ENCODE data around the gene DYSF.

The DYSF gene

DNA sequence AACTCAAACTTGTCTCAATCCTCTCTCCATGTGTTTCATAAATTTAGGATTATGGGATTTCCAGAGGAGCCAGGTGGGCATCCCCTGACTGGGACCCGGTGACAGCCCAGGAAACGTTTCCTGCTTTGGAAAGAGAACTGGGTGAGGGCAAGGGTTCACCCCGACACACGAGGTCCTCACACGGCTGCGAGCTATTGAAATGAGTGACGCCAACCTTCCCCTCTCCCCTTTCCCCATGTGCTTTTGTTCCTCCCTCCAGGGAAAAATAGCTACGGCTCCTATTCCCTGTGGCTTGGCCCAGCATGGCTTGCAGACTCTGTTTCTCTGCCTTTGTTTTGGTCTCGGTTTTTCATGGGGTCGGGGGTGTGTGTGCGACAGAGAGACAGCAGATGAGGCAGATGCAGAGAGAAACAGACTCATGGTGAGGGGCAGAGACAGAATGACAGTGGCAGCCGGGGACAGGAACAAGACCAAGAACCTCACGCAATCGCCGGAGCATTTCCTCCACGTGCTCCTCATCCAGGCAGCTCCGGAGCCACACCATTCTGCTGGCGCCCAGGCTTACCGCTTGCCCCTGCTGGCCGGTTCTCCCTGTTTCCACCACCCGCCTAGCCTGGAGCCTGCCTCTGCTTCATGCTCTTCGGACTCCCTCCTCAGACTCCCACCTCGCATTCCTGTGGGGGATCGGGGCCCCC, 238.5 kb downstream of the DYSF start:
- no peak for DNase-seq (ENCODE audit: low read depth)

DNA sequence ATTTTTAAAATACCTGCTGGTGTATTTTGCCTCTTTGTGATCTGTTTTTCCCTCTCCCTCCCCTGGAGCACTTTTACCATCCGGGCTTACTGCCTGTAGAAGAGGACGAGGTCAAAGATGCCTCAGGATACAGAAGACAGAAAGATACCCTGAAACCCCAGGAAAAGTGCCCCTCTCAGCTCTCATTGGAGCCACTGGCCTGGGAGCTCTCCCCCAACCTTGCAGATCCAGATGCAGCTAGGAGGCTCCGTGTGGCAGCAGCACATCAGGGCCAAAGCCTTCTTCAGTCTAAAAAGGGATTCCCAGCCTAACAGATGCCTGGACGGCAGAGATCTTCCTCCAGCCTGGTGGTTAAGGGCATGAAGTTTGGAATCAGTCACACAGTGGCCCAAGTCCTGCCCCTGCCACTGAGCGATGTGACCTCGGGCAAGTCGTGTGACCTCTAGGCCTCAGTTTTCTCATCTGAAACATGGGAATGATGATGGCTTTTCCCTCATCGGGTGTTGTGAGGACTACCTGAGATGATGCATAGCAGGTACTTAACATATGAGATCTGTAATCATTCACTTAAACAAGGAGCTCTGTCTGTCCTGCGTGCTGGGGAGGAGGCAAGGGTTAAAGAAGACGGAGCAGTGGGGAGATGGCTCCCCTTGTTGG, 239.4 kb downstream of the DYSF start:
- no peak for DNase-seq (ENCODE audit: low read depth)

DNA sequence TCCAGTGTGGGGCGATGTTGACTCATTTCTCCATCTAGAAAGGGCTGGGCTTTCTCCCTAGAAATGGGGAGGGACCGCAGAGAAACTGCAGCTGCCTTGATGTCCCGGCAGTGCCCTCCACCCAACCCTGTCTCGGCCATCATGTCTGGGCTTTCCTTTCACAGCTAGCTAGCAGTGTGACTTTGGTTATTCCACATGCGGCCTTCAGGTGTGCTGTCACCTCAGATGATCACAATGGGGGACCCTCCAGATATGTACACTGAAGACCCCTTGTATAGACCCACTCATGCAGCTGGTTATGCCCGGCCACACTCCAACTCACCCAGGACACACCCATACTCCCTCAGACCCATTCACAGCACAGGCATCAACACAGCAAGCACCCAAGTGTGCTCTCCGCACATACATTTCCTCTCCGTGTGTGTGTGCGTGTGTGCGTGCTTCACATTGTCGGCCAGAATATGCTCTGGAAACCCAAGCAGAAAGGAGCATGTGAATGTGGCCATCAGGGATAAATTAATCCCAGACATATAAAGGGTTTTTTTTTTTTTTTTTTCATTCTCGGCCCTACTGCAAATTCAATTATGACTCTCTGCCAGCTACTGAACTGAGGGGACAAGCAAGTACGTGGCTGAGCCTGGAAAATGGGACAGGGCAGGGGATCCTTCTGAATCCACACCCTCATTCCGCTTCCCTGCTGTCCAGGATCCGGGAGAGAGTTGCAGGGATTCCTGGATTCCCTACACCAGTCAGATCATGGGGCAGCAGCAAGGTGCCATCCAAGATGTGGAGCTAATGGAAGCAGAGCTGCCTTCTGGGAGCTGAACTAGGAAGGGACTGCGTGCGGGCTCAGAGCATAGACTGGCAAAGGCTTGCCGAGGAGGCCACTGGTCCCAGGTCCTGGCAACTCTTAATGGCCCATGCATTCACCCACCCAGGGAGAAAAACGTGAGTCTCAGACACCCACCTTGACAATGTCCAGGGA, 240.2 kb downstream of the DYSF start:
- no peak for DNase-seq (ENCODE audit: low read depth)

DNA sequence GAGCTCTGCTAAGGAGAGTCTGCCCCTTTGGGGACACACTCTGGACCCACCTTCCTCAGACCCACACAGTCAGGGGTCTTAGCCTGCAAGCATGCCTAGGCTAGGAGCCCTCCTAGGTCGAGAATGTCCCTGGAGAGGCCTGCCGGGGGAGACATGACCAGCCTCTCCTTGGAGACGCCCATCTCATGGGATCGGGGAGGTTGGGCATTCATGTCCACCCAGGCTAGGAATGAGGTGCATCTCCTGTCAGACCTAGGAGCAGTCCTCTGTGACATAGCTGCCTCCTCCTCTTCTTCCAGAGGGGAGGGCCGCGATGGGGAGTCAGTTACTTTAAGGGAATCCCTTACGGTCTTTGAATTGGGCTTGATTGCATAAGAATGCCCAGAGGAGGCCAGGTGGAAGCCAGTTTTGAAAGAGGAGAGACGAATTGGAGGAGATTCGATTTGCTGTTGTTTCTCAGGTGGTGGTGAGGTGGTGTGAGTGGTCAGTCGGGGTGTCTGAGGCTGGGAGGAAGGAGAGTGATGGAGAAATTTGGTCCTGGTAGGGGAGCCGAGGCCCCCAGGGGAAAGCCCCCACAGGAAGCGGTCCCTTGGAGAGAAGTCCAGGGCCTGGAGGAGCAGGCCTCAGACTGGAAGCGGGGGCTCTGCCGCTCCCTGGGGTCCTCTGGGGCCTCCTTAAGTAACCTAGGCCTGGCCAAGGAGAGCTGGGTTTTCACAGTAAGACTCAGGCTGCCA, 241.3 kb downstream of the DYSF start:
- DNase-seq (ENCODE audit: low read depth): no peak

DNA sequence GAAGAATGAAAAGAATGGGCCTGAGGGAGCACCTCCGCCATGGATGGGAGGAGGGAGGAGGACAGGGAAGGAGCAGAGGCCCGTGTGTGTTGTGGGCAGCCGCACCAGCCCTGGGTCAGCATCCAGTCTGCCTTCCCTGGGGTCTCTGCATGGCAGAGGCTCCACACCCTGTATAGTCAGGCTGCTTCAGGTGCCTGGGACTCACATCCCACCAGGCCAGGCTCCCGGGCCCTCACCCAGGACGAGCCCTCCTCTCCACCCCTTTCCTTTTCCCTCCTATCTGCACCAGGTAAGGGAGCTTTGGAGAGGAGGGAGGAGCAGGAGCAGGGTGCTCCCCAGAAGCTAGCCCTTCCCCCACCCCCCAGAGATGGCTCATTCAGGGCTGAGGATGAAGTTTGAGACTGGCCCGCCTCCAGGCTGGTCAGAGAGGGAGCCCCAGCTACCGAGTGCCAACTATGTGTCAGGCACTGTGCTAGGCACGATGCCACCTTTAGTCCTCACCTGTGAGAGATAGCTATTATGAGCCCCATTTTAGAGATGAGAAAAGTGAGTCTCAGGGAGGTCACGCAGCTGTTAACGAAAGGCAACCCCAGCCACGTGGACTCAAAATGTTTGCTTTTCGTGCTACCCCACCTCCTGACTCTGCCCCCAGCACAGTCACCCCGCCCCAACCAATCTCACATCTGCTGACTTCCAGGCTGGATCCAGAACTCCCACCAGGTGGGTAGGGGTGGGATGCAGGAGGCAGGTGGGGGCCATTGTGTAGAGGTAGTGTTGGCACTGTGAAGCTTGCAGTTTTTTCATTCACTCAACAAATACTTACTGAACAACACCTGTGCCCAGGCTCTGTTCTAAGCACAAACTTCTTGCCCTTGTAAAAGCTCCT, 242.1 kb downstream of the DYSF start:
- DNase-seq (ENCODE audit: low read depth): no peak

DNA sequence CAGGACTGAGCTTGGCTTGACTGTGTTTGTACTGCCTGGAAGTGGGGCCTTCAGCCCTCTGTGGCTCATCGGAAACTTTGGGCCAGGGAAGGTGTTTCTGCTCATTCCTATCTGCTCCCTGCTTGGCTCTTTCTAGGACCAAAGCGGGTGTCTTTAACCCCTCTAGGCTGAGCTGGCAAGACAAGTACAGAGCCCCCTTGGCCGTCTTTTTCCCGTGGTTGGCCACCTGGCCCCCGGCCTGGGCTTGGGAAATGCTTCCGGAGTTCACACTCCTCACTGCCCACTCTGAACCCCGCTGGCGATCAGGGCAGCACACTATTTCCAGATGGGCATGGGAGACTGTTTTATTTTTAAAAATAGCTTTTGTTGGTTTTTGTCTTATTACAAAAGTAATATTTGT, 243.0 kb downstream of the DYSF start:
- DNase-seq (ENCODE audit: low read depth): no peak

DNA sequence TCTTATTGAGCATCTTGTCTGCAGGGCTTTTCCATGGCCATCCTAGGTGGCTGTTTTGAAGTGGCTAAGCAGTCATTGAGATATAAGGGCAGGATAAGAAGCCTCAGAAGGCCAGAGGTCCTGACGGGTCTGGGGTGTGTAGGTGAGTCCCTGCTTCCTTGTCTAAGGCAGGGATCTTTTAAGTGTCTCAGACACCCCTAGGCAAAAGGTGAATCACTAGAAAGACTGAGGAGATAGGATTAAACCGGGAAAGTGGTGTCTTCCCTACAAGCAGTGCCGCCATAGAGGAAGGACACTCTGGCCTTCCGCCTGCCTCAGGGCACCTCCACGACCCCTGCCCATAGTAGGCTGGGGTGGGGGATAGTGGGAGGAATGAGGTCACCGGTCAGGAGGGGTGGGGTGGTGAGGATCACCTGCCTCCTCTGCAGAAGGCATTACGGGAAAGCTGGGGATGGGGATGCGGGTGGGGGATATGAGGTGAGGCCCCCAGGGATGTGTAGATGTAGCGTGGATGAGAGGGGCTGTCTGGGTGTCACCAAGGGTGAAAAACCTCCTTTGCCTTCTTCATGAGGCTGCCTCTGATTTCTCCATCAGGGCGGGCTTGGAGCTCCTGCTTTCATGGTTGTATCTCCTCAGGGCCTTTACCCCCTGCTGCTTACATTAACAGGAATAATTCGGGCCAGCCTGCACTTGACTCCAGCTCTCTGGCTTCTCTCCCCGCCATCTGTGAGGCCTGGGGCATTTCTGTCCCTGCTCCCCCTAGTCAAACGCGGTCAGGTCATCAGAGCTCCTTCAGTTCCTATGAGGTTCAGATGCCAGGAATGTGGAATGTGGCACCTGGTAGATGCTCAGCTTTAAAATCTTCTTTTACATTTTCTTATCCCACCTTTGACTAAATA, 244.0 kb downstream of the DYSF start:
- DNase-seq (ENCODE audit: low read depth): no peak

DNA sequence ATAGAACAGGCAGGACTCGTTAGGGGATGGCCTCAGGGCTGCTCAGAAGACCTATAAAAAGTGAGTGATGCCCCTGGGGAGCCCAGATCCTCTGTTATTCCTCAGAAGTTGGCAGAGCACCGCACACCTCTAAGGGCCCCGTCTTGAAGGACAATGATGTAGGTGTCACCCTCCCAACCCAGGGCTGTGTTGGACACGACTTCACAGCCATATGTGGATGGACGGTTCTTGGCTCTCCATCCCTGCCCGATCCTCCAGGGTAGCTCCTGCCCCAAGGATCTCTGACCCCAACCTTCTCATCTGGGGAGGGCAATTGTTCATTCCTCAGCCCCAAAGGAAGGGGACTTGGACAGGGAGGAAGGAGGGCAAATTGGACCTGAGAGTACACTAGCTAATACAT, 246.1 kb downstream of the DYSF start:
- no peak for DNase-seq (ENCODE audit: low read depth)

DNA sequence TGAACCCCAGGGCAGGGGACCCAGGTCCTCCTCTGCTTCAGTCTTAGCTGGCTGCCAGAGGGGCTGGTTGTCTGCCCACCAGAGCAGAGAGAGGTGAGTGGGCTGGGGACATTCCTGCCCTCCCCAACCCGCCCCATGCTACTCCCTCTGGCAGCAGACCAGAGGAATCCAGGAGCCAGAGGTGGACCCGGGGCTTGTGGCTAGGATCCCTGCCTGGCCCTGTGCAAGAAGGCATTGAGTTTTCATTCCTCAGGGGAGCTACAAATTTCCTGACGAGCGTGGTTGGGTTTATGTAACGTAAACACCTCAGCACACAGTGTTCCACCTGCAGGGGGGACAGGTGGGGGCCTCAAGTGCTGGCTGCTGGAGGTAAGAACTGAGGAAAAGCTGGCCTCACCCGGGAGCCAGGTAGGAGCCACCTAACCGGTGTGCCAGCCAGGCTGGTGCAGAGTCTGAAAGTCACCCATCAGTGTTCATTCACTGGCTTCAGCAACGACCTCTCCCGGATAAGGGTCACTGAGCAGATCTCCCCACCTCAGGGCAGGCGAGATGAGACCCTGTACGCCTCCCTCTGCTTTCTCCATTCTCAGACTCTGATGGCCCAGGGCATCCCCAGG, 246.8 kb downstream of the DYSF start:
- no peak for DNase-seq (ENCODE audit: low read depth)

DNA sequence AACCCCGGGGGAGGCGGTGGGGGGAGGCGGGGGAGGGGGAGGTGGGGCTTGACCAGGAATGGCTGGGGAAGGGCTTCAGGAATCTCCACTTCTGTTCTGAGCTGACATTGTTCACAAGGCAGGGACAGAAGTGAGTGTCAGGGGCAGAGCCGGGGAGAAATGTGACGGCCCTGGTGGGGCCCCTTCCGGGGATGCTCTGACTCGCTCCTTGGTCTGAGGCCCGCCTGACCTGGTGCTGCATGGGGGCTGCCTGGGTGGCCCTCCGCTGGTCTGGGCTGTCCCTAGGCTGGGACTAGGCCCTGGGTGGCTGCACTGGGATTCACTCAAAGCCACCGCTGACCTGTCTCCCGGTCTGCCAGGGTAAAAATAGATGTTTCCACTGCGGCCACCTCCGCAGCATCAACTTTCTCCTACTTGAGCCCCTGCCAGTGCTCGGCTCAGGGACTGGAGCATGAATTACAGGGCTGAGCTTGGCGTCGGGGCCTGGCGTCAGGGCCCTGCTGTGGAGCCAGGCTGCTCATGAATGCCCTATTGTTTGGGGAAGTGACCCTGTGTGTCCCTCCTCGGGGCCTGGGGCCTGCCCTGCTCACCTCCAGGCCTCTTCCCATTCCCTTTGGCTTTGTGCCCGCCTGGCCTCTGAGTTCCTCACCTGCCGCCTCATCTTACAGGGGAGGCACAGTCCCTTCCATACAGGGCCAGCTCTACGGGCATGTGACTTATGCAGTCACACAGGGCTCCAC, 247.5 kb downstream of the DYSF start:
- no peak for DNase-seq (ENCODE audit: low read depth)

DNA sequence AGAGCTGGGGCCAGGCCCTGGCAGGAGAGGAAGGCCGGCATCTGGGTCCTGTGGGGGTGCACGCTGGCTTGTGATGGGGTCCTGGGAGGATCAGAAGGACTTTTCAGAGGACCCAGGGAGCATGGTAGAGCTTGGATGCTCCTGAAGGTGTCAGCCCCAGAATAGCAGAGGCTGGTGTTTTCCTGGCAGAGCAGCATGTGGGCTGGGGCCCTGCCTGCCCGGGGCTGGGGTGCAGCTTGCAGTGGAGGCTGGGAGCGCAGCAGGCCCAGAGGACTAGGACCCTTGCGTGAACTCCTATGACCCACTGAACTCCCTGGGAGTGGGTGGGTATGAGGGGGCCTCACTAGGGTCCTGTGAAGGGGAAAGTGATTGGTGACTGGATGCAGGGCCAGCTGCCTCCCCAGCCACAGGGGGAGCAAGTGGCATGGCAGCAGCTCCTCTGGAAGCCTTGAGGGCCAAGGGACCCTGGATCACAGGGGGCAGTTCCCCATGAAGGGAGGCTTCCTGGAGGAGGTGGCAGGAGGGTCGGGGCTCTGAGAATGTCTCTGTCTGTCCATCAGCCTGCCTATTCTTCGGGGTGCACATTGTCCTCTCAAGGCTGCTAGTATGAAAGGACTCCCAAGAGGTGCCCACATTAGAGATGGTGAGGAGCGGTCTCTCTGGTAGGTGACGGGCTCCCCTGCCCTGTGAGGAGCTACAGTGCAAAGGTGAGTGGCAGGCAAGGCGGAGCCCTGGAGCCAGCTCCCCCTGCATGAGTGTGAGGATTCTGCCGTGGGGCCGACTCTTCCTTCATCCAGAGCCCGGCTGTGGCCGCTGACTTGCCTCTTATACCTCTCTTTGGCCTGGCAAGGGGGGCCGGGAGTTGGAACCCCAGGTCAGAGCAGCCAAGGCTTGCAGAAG, 249.0 kb downstream of the DYSF start:
- DNase-seq (ENCODE audit: low read depth): no peak

DNA sequence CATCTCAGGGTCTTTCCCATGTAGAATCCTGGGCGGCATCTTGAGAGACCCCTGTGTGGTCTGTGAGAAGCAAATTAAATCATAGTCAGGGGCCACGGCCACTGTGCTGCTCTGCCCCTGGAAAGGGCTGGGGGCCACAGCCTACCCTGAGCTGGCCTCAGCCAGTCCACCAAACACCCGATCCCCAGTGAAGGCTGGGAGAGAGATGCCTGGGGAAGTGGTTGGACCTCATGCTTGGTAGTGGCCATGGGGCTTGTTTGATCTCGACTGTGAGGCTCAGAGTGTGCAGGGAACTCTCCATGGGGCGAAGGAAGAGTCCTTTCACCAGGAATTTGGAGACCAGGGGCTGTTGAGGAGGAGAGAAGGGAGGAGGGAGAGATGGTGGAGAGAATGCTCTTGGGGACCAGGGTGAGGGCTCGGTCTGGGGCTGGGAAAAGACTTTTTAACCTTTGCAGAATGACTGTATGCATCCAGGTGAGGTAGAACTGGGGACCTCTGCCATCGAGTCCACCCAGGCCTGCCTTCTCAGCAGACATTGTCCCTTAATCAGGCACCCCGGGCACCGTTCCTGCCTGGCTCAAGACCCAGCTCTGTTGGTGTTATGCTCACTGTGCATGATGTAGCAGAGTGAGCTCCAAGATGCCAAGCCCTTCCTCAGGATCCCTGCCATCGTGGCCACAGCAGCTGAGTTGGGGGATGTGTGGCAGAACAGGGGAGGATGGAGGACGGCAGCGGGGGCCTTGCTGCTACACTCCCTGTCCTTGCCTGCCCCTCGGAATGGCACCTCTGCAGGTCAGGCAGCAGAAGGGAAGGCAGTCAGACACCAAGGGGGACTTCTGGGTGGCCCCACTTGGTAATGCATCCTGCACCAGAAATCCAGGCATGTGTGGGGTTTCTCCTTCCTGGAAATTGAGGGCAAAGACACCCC, 249.9 kb downstream of the DYSF start:
- no peak for DNase-seq (ENCODE audit: low read depth)

DNA sequence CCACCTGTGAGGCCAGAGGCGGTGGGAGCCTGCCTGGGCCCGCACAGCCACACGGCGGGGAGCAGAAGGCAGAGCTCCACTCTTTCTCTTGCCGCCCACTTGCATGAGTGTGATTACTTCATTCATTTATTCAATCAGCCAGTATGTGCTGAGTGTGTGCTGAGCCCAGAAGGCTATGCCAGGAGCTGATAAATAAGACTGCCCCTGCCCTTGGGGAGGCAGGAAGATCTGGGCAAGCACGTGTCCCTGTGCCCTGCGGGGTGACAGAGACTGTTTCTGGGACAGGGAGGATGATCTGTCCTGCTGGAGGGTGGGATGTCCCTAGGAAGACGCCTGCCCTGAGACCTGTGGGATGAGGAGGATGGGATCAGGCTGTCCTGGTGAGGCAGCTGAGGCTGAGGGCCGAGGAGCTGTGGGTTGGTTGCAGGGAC, 250.8 kb downstream of the DYSF start:
- DNase-seq (ENCODE audit: low read depth): no peak

DNA sequence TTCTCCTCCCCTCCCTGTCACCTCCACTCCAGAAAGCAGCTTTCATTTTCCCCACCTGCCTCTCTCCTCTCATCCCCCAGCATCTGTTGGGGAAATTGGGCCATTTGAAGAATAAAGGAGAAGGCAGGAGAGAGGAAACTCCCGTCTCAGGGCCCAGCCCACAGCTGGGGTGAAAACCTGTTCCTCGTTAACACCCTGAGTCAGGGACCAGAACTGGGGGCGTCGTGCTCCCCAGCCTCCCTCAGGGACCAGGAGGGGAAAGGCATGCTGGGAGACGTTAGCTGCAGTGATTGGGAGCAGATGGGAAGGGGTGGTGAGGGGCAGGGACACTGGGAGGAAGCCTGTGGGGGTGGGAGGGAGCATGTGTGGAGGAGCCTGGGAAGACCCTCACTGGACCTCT, 251.3 kb downstream of the DYSF start:
- no peak for DNase-seq (ENCODE audit: low read depth)

DNA sequence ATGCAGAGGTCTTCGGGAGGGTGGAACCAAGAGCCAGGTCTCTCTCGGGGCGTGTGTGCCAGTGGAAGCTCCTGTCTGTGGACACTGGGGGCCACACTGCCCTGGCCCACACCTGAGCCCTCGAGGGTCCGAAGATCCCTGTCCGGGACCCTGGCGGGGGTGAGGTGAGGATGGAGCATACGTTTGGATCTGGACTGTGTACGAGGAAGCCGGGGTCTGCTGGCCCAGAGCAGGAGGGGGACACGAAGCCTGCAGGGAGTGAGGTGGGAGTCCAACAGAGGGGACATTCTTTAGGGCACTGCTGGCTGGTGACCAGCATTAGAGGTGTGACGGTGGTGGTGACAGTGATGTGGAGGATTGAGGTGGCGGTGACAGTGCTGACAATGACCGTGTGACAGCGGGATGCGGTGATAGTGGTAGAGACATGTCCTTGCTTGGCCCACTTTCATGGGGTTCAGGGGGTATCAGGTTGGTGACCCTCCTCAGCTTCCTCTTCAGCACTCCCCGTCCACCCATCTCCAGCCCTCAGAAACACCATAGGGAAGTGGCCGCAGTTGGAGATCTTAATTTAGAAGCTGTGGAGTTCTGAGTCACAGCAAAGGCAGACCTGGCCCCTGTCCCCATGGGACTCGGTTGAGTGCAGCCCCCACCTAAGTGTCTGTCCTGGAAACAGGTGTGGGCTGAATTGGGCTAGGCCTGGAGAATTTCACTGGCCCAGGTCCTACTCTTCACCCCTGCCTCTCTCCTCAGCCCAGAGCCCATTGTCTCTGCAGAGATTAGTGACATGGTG, 252.0 kb downstream of the DYSF start:
- DNase-seq (ENCODE audit: low read depth): no peak

DNA sequence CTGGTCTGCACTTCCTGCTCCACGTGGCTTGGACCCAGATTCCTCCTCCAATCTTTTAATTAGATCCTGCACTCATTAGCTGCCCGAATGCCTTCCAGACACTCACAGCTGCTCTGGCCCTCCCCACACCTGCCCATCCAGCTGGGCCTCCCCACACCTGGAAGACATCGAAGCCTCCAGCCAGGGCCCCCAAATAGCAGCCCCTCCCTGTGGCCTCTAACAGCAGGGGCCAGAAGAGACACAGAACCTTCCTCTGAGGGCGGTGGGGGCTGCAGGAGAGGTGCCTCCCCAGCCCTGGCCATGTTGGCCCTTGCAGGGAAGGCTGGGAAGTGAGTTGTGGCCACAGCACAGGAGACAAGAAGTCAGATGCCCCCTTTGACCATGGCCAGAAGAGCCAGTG, 252.8 kb downstream of the DYSF start:
- DNase-seq (ENCODE audit: low read depth): no peak

All from activated T-helper 1 cell treated with Interleukin-2 at 50 U/mL for 16 hours (primary cell).